ENCODE results near the gene PSTPIP1.

DNA sequence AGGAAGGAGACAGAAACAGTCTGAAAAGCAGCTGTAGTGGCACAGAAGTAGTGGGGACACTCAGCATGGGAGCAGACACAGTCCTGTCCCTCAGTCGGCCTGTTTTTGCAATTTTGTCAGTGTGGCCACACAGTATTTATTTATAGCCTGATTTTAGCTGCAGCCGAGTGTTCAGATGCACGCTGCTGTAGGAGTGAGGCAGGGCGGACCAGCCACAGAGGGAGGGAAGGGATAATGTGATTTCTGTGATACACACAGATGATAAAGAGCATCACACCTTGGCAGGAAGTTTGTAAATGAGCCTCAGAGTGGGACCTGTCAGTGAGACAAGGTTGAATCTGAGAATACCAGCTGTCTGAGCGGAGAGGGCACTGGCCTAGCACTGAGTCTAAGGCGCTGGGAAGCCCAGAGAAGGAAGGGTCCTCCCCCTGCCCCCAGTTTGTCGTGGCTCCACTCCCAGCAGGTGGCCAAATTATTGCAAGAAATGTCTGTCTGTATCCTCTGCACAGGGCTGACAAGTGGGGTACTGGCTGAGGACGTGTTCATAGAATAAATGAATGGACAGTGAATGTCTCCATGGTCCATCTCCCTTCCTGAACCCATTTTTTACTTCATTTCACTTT lies 3.8 kb downstream of the PSTPIP1 start:
- TF ChIP-seq, protein P1, sequence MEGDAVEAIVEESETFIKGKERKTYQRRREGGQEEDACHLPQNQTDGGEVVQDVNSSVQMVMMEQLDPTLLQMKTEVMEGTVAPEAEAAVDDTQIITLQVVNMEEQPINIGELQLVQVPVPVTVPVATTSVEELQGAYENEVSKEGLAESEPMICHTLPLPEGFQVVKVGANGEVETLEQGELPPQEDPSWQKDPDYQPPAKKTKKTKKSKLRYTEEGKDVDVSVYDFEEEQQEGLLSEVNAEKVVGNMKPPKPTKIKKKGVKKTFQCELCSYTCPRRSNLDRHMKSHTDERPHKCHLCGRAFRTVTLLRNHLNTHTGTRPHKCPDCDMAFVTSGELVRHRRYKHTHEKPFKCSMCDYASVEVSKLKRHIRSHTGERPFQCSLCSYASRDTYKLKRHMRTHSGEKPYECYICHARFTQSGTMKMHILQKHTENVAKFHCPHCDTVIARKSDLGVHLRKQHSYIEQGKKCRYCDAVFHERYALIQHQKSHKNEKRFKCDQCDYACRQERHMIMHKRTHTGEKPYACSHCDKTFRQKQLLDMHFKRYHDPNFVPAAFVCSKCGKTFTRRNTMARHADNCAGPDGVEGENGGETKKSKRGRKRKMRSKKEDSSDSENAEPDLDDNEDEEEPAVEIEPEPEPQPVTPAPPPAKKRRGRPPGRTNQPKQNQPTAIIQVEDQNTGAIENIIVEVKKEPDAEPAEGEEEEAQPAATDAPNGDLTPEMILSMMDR (IDR thresholded peaks at IDR 0.05), result no peak
- no peak for TF ChIP-seq POLR2AphosphoS5 (IDR thresholded peaks at IDR 0.05)

All from breast epithelium (tissue), 3 donors.